DND-41 (cell line): Measurements from ENCODE around the gene KIF26A.

ENCODE experiments used
- ATAC-seq: fragments of 200-7000 bp; cut with Tn5 transposase; 3 replicates; pipeline ENCODE4 v1.9.1; 2021; ENCODE audit warnings: low read depth; ENCODE audit not compliant: insufficient read depth
- DNase-seq: peaks from one replicate; pipeline ENCODE4 v3.0.0-alpha.2; 2020
- H2AFZ ChIP-seq: 2 replicates; pipeline ENCODE4 v1.6.0; 2012; ENCODE audit warnings: low read depth, low read length
- H3K27ac ChIP-seq: 2 replicates; pipeline ENCODE4 v1.5.1; 2012; ENCODE audit warnings: low read length, inconsistent platforms
- H3K27me3 ChIP-seq: fragments of 200-600 bp; sonication (generic); 2 replicates; pipeline ENCODE4 v1.6.0; 2012; ENCODE audit warnings: low read length, mild to moderate bottlenecking, inconsistent platforms; ENCODE audit not compliant: insufficient read depth, poor library complexity
- H3K36me3 ChIP-seq: 2 replicates; pipeline ENCODE4 v1.5.1; 2012; ENCODE audit warnings: low read length, inconsistent platforms; ENCODE audit not compliant: insufficient read depth
- H3K4me1 ChIP-seq: 2 replicates; pipeline ENCODE4 v1.5.1; 2012; ENCODE audit warnings: mild to moderate bottlenecking, low read length; ENCODE audit not compliant: insufficient read depth
- H3K4me2 ChIP-seq: 2 replicates; pipeline ENCODE4 v1.6.0; 2012; ENCODE audit warnings: mild to moderate bottlenecking, moderate library complexity, low read length, inconsistent platforms; ENCODE audit not compliant: insufficient read depth
- H3K4me3 ChIP-seq, 2 experiments: fragments of 200-600 bp in 1 of 2; shearing (Covaris generic) in 1 of 2; 2 replicates each; pipeline ENCODE4 v1.5.1; 2012 to 2016; ENCODE audit warnings: inconsistent platforms in 2 of 2, low read length in 2 of 2, mild to moderate bottlenecking in 2 of 2, low read depth in 1 of 2, moderate library complexity in 1 of 2
- H3K79me2 ChIP-seq: 2 replicates; pipeline ENCODE4 v1.6.0; 2012; ENCODE audit warnings: low read length, inconsistent platforms; ENCODE audit not compliant: insufficient read depth
- H3K9ac ChIP-seq: 2 replicates; pipeline ENCODE4 v1.6.0; 2012; ENCODE audit warnings: low read depth, mild to moderate bottlenecking, inconsistent platforms, low read length, moderate library complexity
- H3K9me3 ChIP-seq: 2 replicates; pipeline ENCODE4 v1.5.1; 2012; ENCODE audit warnings: low read length, moderate library complexity, mild to moderate bottlenecking, inconsistent platforms; ENCODE audit not compliant: insufficient read depth, severe bottlenecking
- H4K20me1 ChIP-seq: 2 replicates; pipeline ENCODE4 v1.6.0; 2012; ENCODE audit warnings: low read length; ENCODE audit not compliant: insufficient read depth
- EZH2 ChIP-seq: IDR thresholded peaks from 3 replicates; pipeline ENCODE4 v1.6.1; 2012; ENCODE audit warnings: borderline replicate concordance, low read depth, mild to moderate bottlenecking, moderate library complexity, low read length, inconsistent platforms; ENCODE audit not compliant: severe bottlenecking
- TF ChIP-seq, protein P1 (sequence below): IDR thresholded peaks from 2 replicates; pipeline ENCODE4 v1.5.1; 2012; ENCODE audit warnings: borderline replicate concordance, low read length, moderate library complexity, mild to moderate bottlenecking; ENCODE audit not compliant: poor library complexity, severe bottlenecking; ENCODE audit errors: extremely low read depth

KIF26A gene

DNA sequence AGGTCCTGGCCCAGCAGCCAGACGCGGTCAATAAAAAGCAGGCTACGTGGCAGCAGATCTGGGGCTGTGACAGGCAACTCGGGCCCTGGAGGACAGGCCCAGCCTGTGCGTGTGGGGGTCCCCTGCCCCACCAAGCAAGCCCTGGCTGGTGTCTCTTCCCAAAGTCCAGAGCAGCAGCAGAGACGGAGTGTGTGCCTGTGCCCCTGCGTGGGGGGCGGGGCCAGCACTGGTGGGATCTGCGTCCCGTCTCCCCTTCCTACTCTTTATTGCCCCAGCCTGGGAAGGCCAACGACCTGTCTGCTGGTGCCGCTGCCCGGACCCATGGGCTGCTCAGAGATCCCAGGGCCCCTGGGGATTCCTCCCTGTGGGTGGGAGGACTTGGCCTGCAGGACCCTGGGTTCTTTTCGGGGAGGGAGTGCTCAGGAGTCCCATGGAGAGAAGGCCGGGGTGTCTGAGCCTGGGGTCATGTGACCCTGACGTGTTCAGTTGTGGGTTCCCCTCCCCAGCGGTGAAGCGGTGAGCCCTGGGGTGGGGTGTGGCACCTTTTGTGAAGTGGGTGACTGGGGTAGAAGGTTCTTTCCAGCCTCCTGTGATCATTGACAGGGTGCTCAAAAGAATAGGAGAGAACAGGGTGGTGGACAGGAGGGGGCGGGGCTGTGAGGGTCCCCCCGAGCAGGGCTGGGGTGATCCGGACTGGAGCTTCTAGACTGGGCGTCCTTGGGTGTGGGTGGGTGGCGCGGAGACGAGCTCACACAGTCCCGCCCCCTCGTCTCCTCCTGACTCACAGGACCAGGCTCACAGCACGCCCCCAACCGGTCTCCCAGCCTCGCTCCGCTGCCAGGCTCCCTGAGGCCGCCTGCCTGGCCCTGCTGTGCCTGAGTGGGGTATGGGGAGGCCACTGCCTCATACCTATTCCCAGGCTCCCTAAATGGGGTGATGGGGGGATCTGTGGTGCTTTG is 30.5 kb upstream of the KIF26A start:
- H3K27me3 ChIP-seq: no peaks in the 10 kb centered on the region
- no peak; the same call in 2 of the 3 replicates for ATAC-seq
- no peak overlapping the region for H2AFZ ChIP-seq
- no peaks in the 10 kb centered on the region for H3K4me1 ChIP-seq
- no peaks in the 10 kb centered on the region for H3K9me3 ChIP-seq
- H3K36me3 ChIP-seq: no peaks in the 10 kb centered on the region
- DNase-seq: no peak
- no peak overlapping the region for H3K27ac ChIP-seq
- TF ChIP-seq, protein P1, sequence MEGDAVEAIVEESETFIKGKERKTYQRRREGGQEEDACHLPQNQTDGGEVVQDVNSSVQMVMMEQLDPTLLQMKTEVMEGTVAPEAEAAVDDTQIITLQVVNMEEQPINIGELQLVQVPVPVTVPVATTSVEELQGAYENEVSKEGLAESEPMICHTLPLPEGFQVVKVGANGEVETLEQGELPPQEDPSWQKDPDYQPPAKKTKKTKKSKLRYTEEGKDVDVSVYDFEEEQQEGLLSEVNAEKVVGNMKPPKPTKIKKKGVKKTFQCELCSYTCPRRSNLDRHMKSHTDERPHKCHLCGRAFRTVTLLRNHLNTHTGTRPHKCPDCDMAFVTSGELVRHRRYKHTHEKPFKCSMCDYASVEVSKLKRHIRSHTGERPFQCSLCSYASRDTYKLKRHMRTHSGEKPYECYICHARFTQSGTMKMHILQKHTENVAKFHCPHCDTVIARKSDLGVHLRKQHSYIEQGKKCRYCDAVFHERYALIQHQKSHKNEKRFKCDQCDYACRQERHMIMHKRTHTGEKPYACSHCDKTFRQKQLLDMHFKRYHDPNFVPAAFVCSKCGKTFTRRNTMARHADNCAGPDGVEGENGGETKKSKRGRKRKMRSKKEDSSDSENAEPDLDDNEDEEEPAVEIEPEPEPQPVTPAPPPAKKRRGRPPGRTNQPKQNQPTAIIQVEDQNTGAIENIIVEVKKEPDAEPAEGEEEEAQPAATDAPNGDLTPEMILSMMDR: no peak
- no peak for TF ChIP-seq EZH2
- no peaks in the 10 kb centered on the region for H3K79me2 ChIP-seq
- H3K4me3 ChIP-seq: no peak overlapping the region
- H3K4me2 ChIP-seq: no peak overlapping the region
- H4K20me1 ChIP-seq: peaks cover 3% of the 10 kb centered on the region
- no peak overlapping the region for H3K9ac ChIP-seq

DNA sequence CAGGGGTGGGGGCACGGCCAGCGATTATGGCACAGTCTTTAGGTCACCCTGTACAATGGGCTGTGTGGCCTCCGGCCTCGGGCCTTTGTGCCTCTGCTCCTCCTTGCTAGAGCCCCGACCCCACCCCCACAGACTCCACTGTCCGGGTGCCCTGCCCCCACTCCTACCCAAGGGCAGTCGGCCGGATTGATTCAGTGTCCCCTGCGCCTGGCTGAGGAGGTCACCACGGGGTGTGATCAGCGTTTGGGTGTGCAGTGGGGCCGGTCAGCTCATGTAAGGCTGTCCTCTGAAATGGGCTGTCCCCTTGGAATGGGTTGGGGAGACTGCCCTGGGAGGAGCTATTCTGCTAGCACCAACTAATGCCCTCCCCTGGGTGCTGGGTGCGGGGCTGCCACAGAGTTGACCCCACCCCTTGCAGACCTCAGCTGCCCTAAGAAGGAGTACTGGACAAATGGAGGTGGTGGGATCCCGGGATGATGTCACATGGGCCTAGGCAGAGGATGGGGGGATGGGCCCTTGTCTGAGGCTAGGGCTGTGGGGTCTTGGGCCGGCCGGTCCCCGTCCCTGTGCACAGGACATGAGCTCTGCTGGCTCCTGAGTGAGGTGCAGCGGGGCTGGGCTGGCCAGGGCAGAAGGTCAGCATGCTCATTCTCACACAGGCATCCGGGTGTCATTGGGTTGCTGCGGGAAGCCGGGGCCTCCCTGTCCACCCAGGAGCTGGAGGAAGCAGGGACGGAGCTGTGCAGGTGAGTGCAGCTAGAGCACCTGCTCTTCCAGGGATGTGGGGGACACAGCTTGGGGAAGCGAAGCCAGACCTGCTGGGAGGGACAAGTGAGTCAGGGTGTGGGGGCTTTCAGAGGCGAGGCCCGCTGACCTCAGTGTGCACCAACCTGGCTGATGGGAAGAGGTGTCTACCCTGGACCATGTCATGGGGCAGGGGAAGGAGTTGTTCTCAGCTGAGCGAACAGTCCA is 29.5 kb upstream of the KIF26A start:
- no peak for ATAC-seq
- no peak overlapping the region for H3K4me2 ChIP-seq
- H3K27ac ChIP-seq: no peak overlapping the region

DNA sequence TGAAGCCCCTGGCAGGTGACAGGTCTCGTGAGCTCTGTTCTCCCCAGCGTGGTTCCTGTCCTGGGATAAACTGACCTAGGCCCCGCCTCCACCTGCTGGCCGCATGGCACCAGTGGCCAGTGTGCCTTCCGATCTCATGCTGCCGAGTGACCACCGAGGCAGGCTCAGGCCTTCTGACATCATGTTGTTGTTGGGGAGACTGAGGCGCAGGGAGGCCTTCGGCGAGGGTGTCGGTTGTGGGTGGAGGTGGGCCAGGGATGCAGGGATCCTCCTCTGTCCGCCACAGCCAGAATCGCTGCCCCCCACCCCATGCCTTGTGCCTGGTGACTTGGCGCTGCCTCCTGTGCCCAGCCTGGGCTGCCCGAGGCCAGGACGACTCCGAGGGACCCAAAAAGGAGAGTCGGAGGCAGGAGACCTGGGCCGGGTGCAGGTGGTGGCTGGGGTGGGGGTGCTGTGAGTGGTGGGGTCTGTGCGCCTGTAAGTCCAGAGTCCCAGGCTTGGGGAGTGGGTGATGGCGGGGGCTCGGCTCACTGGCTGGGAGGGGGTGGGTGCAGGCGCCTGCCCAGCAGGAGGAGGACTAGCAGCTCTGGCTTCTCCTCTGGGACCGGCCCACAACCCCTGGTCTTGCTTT is 28.5 kb upstream of the KIF26A start:
- H3K36me3 ChIP-seq: no peaks in the 10 kb centered on the region
- no peak overlapping the region for H3K9ac ChIP-seq
- no peaks in the 10 kb centered on the region for H3K4me1 ChIP-seq
- H3K9me3 ChIP-seq: no peaks in the 10 kb centered on the region
- no peak for TF ChIP-seq EZH2
- TF ChIP-seq, protein P1: no peak
- H3K4me3 ChIP-seq: no peak overlapping the region
- H3K79me2 ChIP-seq: no peaks in the 10 kb centered on the region
- DNase-seq (no peak), ATAC-seq (no peak)
- peaks cover 3% of the 10 kb centered on the region for H4K20me1 ChIP-seq
- H3K27ac ChIP-seq: no peak overlapping the region
- H3K4me2 ChIP-seq: no peak overlapping the region
- H2AFZ ChIP-seq: no peak overlapping the region
- no peaks in the 10 kb centered on the region for H3K27me3 ChIP-seq

More for the DNA sequence above, 29.5 kb upstream of the KIF26A start:
- peaks cover 3% of the 10 kb centered on the region for H4K20me1 ChIP-seq
- no peak overlapping the region for H3K4me3 ChIP-seq
- no peak overlapping the region for H2AFZ ChIP-seq
- H3K27me3 ChIP-seq: no peaks in the 10 kb centered on the region
- TF ChIP-seq EZH2: no peak
- TF ChIP-seq, protein P1: no peak
- no peaks in the 10 kb centered on the region for H3K4me1 ChIP-seq
- no peaks in the 10 kb centered on the region for H3K36me3 ChIP-seq
- no peaks in the 10 kb centered on the region for H3K9me3 ChIP-seq
- no peak overlapping the region for H3K9ac ChIP-seq
- no peak for DNase-seq
- H3K79me2 ChIP-seq: no peaks in the 10 kb centered on the region
